Stomach (tissue), 4 donors: Measurements from ENCODE around the gene NDUFB5.

Experiments used
- CTCF ChIP-seq, 7 experiments: fragments of 450-650 bp in 4 of 7; fragments of 200-600 bp in 3 of 7; sonication (generic) in 3 of 7; IDR thresholded peaks; one replicate each; pipeline ENCODE4 v1.5.1; 2016 to 2019; ENCODE audit warnings: antibody characterized with exemption in 7 of 7, control low read depth in 2 of 7, mild to moderate bottlenecking in 1 of 7
- EP300 ChIP-seq: sonication (generic); formaldehyde crosslinking; IDR thresholded peaks from one replicate; pipeline ENCODE4 v1.6.1; 2017; ENCODE audit warnings: antibody characterized with exemption
- POLR2A ChIP-seq, 4 donors: fragments of 450-650 bp; IDR thresholded peaks; one replicate each; pipeline ENCODE4 v1.6.1; 2016; ENCODE audit warnings: antibody characterized with exemption in 4 of 4, control low read depth in 2 of 4, mild to moderate bottlenecking in 1 of 4, moderate library complexity in 1 of 4
- POLR2AphosphoS5 ChIP-seq, 3 donors: sonication (generic); formaldehyde crosslinking; IDR thresholded peaks; one replicate each; pipeline ENCODE4 v1.6.1; 2016; ENCODE audit warnings: antibody characterized with exemption in 3 of 3

GRCh38 chr3:179668429-179668828 is 63.8 kb downstream of the NDUFB5 start:
- TF ChIP-seq CTCF (IDR thresholded peaks at IDR 0.05), result no peak
- no peak for TF ChIP-seq POLR2A (IDR thresholded peaks at IDR 0.05)
- no peak for TF ChIP-seq POLR2AphosphoS5 (IDR thresholded peaks at IDR 0.05)
- no peak for TF ChIP-seq EP300
